KMS-11 (cell line): ENCODE results near the gene DDX4.
"Not testable (repeated sequence)": the region's sequence is repeated elsewhere in the genome, so short reads cannot be mapped to it uniquely, and the experiment has no call there.

Experiments
- H2AFZ ChIP-seq: fragments of 200-600 bp; sonication (generic); 2 replicates; pipeline ENCODE4 v1.6.1; 2016; ENCODE audit warnings: antibody characterized with exemption, mixed run types, low read depth
- H3K27ac ChIP-seq: fragments of 200-600 bp; sonication (generic); 2 replicates; pipeline ENCODE4 v1.6.1; 2016; ENCODE audit warnings: mild to moderate bottlenecking, mixed run types
- H3K27me3 ChIP-seq: fragments of 200-600 bp; sonication (generic); 2 replicates; pipeline ENCODE4 v1.6.1; 2017; ENCODE audit warnings: mild to moderate bottlenecking, low read depth, mixed run types, moderate library complexity; ENCODE audit not compliant: insufficient read depth
- H3K36me3 ChIP-seq: fragments of 200-600 bp; sonication (generic); 2 replicates; pipeline ENCODE4 v1.6.1; 2017; ENCODE audit warnings: mild to moderate bottlenecking, mixed run types; ENCODE audit not compliant: insufficient read depth
- H3K4me1 ChIP-seq: fragments of 200-600 bp; sonication (generic); 2 replicates; pipeline ENCODE4 v1.6.1; 2016; ENCODE audit warnings: mild to moderate bottlenecking, low read depth, mixed run types; ENCODE audit not compliant: poor library complexity, severe bottlenecking
- H3K4me2 ChIP-seq: fragments of 200-600 bp; sonication (generic); 2 replicates; pipeline ENCODE4 v1.7.0; 2016; ENCODE audit warnings: mild to moderate bottlenecking, mixed run types
- H3K4me3 ChIP-seq: fragments of 200-600 bp; sonication (generic); IDR thresholded peaks from 2 replicates; pipeline ENCODE4 v1.6.1; 2017; ENCODE audit warnings: low read depth, low read length, mixed read lengths; ENCODE audit not compliant: insufficient read depth
- H3K79me2 ChIP-seq: fragments of 200-600 bp; sonication (generic); 2 replicates; pipeline ENCODE4 v1.6.1; 2016; ENCODE audit warnings: low read depth, mixed run types; ENCODE audit not compliant: insufficient read depth
- H3K9ac ChIP-seq: fragments of 200-600 bp; sonication (generic); 2 replicates; pipeline ENCODE4 v1.6.1; 2016; ENCODE audit warnings: mild to moderate bottlenecking, mixed run types
- H4K20me1 ChIP-seq: fragments of 200-600 bp; sonication (generic); 2 replicates; pipeline ENCODE4 v1.6.1; 2016; ENCODE audit warnings: mild to moderate bottlenecking, mixed run types; ENCODE audit not compliant: insufficient read depth
- TF ChIP-seq, protein P1 (sequence below): fragments of 200-600 bp; sonication (generic); conservative IDR thresholded peaks from 2 replicates; pipeline ENCODE4 v1.6.1; 2017; ENCODE audit warnings: low read depth, mild to moderate bottlenecking, antibody characterized with exemption, low read length, moderate library complexity, mixed read lengths

DDX4 gene

DNA sequence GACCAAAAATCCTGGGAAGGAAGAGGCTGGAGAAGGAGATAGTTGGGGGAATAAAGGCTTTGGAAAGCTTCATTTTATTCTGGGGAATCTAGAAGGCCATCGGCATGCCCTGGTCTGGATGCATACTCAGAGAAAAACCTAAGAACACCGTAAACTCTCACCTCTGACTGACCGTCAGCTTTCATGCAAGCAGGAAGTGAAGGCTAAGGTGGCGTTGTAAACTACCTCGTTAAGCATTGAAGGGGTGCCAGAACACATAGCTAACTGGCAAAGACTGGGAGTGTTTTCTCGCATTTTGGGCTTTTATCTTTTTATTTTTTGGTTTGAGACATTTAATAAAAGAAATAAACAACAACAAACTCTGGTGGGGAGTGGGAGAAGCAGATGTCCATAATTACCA lies 23.1 kb upstream of the DDX4 start:
- H3K27me3 ChIP-seq, result no peaks in the 10 kb centered on the region
- H4K20me1 ChIP-seq, result no peaks in the 10 kb centered on the region
- no peak overlapping the region for H3K4me3 ChIP-seq
- H3K27ac ChIP-seq, result no peak overlapping the region
- H3K4me2 ChIP-seq, result no peak overlapping the region
- H3K79me2 ChIP-seq, result peaks cover 10% of the 10 kb centered on the region; the same call in 1 of the 2 replicates
- H3K4me1 ChIP-seq, result peaks cover 14% of the 10 kb centered on the region
- H3K36me3 ChIP-seq, result no peaks in the 10 kb centered on the region
- no peak overlapping the region for H2AFZ ChIP-seq
- TF ChIP-seq, protein P1, sequence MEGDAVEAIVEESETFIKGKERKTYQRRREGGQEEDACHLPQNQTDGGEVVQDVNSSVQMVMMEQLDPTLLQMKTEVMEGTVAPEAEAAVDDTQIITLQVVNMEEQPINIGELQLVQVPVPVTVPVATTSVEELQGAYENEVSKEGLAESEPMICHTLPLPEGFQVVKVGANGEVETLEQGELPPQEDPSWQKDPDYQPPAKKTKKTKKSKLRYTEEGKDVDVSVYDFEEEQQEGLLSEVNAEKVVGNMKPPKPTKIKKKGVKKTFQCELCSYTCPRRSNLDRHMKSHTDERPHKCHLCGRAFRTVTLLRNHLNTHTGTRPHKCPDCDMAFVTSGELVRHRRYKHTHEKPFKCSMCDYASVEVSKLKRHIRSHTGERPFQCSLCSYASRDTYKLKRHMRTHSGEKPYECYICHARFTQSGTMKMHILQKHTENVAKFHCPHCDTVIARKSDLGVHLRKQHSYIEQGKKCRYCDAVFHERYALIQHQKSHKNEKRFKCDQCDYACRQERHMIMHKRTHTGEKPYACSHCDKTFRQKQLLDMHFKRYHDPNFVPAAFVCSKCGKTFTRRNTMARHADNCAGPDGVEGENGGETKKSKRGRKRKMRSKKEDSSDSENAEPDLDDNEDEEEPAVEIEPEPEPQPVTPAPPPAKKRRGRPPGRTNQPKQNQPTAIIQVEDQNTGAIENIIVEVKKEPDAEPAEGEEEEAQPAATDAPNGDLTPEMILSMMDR, result no peak
- H3K9ac ChIP-seq, result no peak overlapping the region

GRCh38 chr5:55715519-55716078 lies 22.3 kb upstream of the DDX4 start:
- H3K79me2 ChIP-seq, result peaks cover 10% of the 10 kb centered on the region; the same call in 1 of the 2 replicates
- H3K4me1 ChIP-seq, result peaks cover 14% of the 10 kb centered on the region
- H3K36me3 ChIP-seq, result no peaks in the 10 kb centered on the region
- no peak overlapping the region for H3K27ac ChIP-seq
- TF ChIP-seq, protein P1, result no peak
- no peaks in the 10 kb centered on the region for H3K27me3 ChIP-seq
- H3K4me2 ChIP-seq, result no peak overlapping the region
- H2AFZ ChIP-seq, result no peak overlapping the region
- no peak overlapping the region for H3K9ac ChIP-seq
- no peak overlapping the region for H3K4me3 ChIP-seq
- H4K20me1 ChIP-seq, result no peaks in the 10 kb centered on the region

GRCh38 chr5:55719026-55719425 lies 18.8 kb upstream of the DDX4 start:
- H3K4me2 ChIP-seq, H3K79me2 ChIP-seq, H4K20me1 ChIP-seq, H3K4me1 ChIP-seq, H2AFZ ChIP-seq, H3K27me3 ChIP-seq, H3K9ac ChIP-seq, H3K36me3 ChIP-seq, H3K27ac ChIP-seq, H3K4me3 ChIP-seq: not testable (repeated sequence)

GRCh38 chr5:55720188-55720703 lies 17.6 kb upstream of the DDX4 start:
- no peak overlapping the region for H3K4me3 ChIP-seq
- H3K4me1 ChIP-seq, result no peaks in the 10 kb centered on the region
- no peaks in the 10 kb centered on the region for H4K20me1 ChIP-seq
- H3K79me2 ChIP-seq, result no peaks in the 10 kb centered on the region
- no peaks in the 10 kb centered on the region for H3K27me3 ChIP-seq
- no peak overlapping the region for H3K27ac ChIP-seq
- no peak overlapping the region for H2AFZ ChIP-seq
- TF ChIP-seq, protein P1, result no peak
- H3K36me3 ChIP-seq, result no peaks in the 10 kb centered on the region
- no peak overlapping the region for H3K9ac ChIP-seq
- H3K4me2 ChIP-seq, result no peak overlapping the region

GRCh38 chr5:55724281-55724680 lies 13.6 kb upstream of the DDX4 start:
- no peaks in the 10 kb centered on the region for H3K27me3 ChIP-seq
- no peaks in the 10 kb centered on the region for H3K4me1 ChIP-seq
- H3K4me3 ChIP-seq, result no peak overlapping the region
- no peak overlapping the region for H3K27ac ChIP-seq
- no peak overlapping the region for H3K4me2 ChIP-seq
- H4K20me1 ChIP-seq, result no peaks in the 10 kb centered on the region
- H3K79me2 ChIP-seq, result no peaks in the 10 kb centered on the region
- no peak overlapping the region for H3K9ac ChIP-seq
- H2AFZ ChIP-seq, result no peak overlapping the region
- no peaks in the 10 kb centered on the region for H3K36me3 ChIP-seq
- TF ChIP-seq, protein P1, result no peak
